Measurements from ENCODE around the gene ESR2.

The ESR2 gene

DNA sequence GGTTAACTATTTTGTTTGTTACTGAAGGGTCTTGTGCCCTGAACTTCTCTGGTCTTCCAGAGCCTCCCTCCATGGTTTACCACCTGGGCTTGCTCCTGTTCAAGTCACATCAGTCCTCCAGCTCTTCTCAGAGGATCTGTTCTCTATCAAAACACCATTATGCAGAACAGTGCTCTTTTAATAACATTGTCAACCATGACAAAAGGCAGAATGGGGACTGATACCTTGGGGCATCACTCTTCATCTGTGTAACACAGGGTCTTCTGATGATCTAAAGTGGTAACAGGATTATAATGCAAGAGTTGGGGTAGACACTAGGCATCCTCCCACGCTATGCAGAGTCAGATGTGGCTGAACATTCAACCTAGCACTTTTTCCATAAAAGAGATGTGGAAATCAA is 38.4 kb downstream of the ESR2 start:
- Histone ChIP-seq H3K27me3 (no peaks in the 10 kb centered on the region), H3K4me3 (ENCODE audit: low read depth, low read length) (no peak overlapping the region), H3K36me3 (no peaks in the 10 kb centered on the region), H3K9me3 (no peaks in the 10 kb centered on the region), H3K4me1 (no peaks in the 10 kb centered on the region)
- TF ChIP-seq, protein P1, sequence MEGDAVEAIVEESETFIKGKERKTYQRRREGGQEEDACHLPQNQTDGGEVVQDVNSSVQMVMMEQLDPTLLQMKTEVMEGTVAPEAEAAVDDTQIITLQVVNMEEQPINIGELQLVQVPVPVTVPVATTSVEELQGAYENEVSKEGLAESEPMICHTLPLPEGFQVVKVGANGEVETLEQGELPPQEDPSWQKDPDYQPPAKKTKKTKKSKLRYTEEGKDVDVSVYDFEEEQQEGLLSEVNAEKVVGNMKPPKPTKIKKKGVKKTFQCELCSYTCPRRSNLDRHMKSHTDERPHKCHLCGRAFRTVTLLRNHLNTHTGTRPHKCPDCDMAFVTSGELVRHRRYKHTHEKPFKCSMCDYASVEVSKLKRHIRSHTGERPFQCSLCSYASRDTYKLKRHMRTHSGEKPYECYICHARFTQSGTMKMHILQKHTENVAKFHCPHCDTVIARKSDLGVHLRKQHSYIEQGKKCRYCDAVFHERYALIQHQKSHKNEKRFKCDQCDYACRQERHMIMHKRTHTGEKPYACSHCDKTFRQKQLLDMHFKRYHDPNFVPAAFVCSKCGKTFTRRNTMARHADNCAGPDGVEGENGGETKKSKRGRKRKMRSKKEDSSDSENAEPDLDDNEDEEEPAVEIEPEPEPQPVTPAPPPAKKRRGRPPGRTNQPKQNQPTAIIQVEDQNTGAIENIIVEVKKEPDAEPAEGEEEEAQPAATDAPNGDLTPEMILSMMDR (IDR thresholded peaks at IDR 0.05; ENCODE audit: low read depth, low read length), result no peak
- no peak for DNase-seq

DNA sequence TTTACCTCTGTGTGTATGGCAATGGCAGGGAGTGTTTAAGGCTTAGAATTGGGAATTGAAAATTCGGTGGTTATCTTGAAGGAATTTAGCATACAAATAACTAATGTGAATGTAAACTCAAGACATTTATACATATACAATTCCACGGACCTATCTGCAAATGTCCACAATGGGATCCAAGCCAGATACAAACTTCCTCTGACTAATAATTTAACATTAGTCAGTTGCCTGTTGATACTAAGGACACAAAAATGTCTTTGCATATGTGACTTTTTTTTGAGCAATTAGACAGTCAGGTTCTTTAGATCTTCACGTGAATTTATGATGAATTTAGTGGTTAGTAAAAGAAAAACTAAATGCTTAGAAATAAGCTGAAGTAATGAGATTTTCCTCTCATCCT is 40.5 kb downstream of the ESR2 start:
- TF ChIP-seq, protein P1 (IDR thresholded peaks at IDR 0.05; ENCODE audit: low read depth, low read length), result no peak
- no peak for DNase-seq
- Histone ChIP-seq H3K27me3 (no peaks in the 10 kb centered on the region), H3K9me3 (no peaks in the 10 kb centered on the region), H3K4me1 (no peaks in the 10 kb centered on the region), H3K4me3 (ENCODE audit: low read depth, low read length) (no peak overlapping the region), H3K36me3 (no peaks in the 10 kb centered on the region)

DNA sequence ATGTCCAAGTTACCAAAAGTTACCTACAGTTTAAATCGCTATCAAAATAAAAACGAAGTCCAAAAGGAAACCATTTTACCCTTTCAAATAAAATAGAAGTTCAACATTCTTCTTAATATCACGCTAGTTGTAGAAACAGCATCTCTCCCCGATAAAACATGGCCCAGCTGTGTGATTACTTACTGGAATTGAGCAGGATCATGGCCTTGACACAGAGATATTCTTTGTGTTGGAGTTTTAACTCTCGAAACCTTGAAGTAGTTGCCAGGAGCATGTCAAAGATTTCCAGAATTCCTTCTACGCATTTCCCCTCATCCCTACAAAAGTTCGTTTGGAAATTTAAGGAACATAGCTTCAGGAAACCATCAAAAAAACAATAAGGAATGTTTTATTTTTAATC is 44.8 kb downstream of the ESR2 start:
- Histone ChIP-seq H3K4me1 (no peaks in the 10 kb centered on the region), H3K9me3 (no peaks in the 10 kb centered on the region), H3K27me3 (no peaks in the 10 kb centered on the region), H3K4me3 (ENCODE audit: low read depth, low read length) (no peak overlapping the region), H3K36me3 (no peaks in the 10 kb centered on the region)
- no peak for DNase-seq
- TF ChIP-seq, protein P1 (IDR thresholded peaks at IDR 0.05; ENCODE audit: low read depth, low read length), result no peak

DNA sequence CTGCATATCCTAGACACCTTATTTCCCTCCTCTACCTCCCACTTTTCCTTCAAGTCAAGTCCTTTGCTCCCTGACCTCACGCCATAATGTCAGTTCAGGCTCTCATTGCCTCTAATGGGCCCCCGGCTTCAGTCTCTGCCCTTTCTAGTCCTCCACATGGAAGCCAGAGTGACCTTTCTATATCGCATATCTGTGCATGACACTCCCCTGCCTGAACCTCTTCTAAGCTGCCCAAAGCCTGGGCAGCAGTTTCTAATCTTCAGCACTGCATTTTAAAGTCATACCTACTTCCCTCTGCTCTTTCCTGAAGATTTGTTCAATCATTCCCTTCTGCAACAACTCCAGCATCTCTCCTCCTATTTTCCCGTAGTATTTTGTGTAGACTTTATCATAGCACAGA is 45.5 kb downstream of the ESR2 start:
- Histone ChIP-seq H3K36me3 (no peaks in the 10 kb centered on the region), H3K27me3 (no peaks in the 10 kb centered on the region), H3K4me3 (ENCODE audit: low read depth, low read length) (no peak overlapping the region), H3K4me1 (no peaks in the 10 kb centered on the region), H3K9me3 (no peaks in the 10 kb centered on the region)
- no peak for DNase-seq
- TF ChIP-seq, protein P1 (IDR thresholded peaks at IDR 0.05; ENCODE audit: low read depth, low read length), result no peak

DNA sequence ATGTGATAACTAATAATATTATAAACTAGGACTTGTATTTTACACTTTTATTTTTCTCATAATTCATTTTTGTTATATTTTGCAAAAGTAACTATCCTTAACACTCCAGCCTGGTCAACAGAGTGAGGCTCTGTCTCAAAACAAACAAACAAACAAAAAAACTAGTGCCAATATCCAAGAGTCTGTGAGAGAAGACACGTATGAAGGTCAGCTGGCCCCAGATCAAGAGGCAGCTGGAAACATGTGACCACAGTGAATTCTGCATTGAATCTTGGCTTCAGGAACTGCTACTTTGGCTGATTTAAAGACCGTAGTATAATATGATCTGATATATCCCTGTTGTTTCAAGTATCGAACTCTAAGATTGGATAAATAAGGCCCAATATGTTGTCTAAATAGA is 47.0 kb downstream of the ESR2 start:
- no peaks in the 10 kb centered on the region for H3K36me3 ChIP-seq
- no peaks in the 10 kb centered on the region for H3K4me1 ChIP-seq
- no peaks in the 10 kb centered on the region for H3K27me3 ChIP-seq
- no peak for DNase-seq
- TF ChIP-seq, protein P1 (IDR thresholded peaks at IDR 0.05; ENCODE audit: low read depth, low read length), result no peak
- H3K4me3 ChIP-seq (ENCODE audit: low read depth, low read length), result no peak overlapping the region
- no peaks in the 10 kb centered on the region for H3K9me3 ChIP-seq

DNA sequence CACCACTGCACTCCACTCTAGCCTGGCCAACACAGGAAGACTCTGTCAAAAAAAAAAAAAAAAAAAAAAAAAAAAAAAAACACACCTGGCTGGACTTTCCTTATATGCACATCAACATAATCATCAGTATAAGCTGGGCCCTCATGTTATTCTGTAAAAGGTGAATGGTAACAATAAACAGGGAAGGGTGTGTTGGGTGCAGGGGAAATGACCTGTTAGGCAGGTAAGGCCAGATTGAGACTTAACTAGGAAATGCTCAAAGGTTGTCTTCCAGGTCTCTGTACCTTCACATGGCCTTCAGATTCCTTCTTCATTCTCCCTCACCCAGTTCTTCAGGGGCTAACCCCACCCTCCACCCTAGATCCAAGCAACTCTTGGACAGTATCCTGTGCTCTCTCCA is 47.5 kb downstream of the ESR2 start:
- no peaks in the 10 kb centered on the region for H3K36me3 ChIP-seq
- H3K27me3 ChIP-seq, result no peaks in the 10 kb centered on the region
- TF ChIP-seq, protein P1 (IDR thresholded peaks at IDR 0.05; ENCODE audit: low read depth, low read length), result no peak
- no peaks in the 10 kb centered on the region for H3K9me3 ChIP-seq
- no peak overlapping the region for H3K4me3 ChIP-seq (ENCODE audit: low read depth, low read length)
- no peak for DNase-seq
- H3K4me1 ChIP-seq, result no peaks in the 10 kb centered on the region

Data from BE2C (cell line).